Endodermal cell (in vitro differentiated cells): Measurements from ENCODE around the gene GALR2. TPM values are rescaled to one million over a fixed set of nuclear protein-coding genes. Genes with fewer than 3 reads are reported as not detected.

Experiments used
- DNase-seq: peaks from one replicate; pipeline ENCODE4 v3.0.0-alpha.2; 2017
- H3K27ac ChIP-seq: 2 replicates; pipeline ENCODE4 v1.5.1; 2013; ENCODE audit warnings: mild to moderate bottlenecking, low read depth, low read length, moderate library complexity
- H3K27me3 ChIP-seq: 2 replicates; pipeline ENCODE4 v1.6.1; 2013; ENCODE audit warnings: mild to moderate bottlenecking, low read length, moderate library complexity; ENCODE audit not compliant: insufficient read depth, control insufficient read depth, poor library complexity, severe bottlenecking
- H3K36me3 ChIP-seq: 2 replicates; pipeline ENCODE4 v1.7.0; 2013; ENCODE audit warnings: mild to moderate bottlenecking, low read length, moderate library complexity; ENCODE audit not compliant: control insufficient read depth, insufficient read depth
- H3K4me1 ChIP-seq: one replicate; pipeline ENCODE4 v1.7.0; 2013; ENCODE audit warnings: low read length; ENCODE audit not compliant: control insufficient read depth, insufficient read depth
- H3K4me3 ChIP-seq: 2 replicates; pipeline ENCODE4 v1.5.1; 2013; ENCODE audit warnings: mild to moderate bottlenecking, low read length, moderate library complexity
- H3K9ac ChIP-seq: 2 replicates; pipeline ENCODE4 v1.6.1; 2013; ENCODE audit warnings: mild to moderate bottlenecking, low read length, moderate library complexity; ENCODE audit not compliant: poor library complexity, severe bottlenecking; ENCODE audit errors: extremely low read depth
- H3K9me3 ChIP-seq: 2 replicates; pipeline ENCODE4 v1.6.1; 2013; ENCODE audit warnings: mild to moderate bottlenecking, low read length, moderate library complexity; ENCODE audit not compliant: control insufficient read depth
- H3K27ac Mint-ChIP-seq: 2 replicates; pipeline ENCODE4 v1.8.0; 2020; ENCODE audit warnings: mixed read lengths
- H3K27me3 Mint-ChIP-seq: 2 replicates; pipeline ENCODE4 v1.8.0; 2021; ENCODE audit warnings: mild to moderate bottlenecking, mixed read lengths; ENCODE audit not compliant: insufficient read depth
- H3K36me3 Mint-ChIP-seq: 2 replicates; pipeline ENCODE4 v1.8.0; 2020; ENCODE audit warnings: low read depth, mixed read lengths
- H3K4me1 Mint-ChIP-seq: 2 replicates; pipeline ENCODE4 v1.8.0; 2020; ENCODE audit warnings: mixed read lengths
- H3K4me3 Mint-ChIP-seq: 2 replicates; pipeline ENCODE4 v1.8.0; 2020; ENCODE audit warnings: mild to moderate bottlenecking, moderate library complexity, mixed read lengths
- H3K9me3 Mint-ChIP-seq: 2 replicates; pipeline ENCODE4 v1.8.0; 2020; ENCODE audit warnings: mild to moderate bottlenecking, mixed read lengths
- WGBS, 2 experiments: methylation state at CpG; one replicate each; pipeline versions ENCODE4 v1.1.5 to v1.1.7; 2013; ENCODE audit warnings: missing lambda C conversion rate in 2 of 2, mixed read lengths in 1 of 2; ENCODE audit not compliant: insufficient coverage in 1 of 2, insufficient read length in 1 of 2; 5-methylcytosine and 5-hydroxymethylcytosine counted together
- microRNA-seq: library from miRNA; unstranded; fragments of <30 nt; microRNA quantifications from one replicate; pipeline ENCODE4 v1.2.0, GENCODE V29; 2020; ENCODE audit warnings: borderline microRNAs expressed
- total RNA-seq, 2 donors: library from RNA; stranded (reverse); fragmentation: NEBNext Ultra II Directional in 1 of 2; extraction: Animal tissue kit (Norgen Biotek cat#: 25700) in 1 of 2; gene quantifications; 2 replicates in 1 of 2; 3 replicates in 1 of 2; pipeline ENCODE4 v1.2.1, GENCODE V29; 2021
- TF ChIP-seq, protein P1 (sequence below): fragments of 200-600 bp; sonication (generic); conservative IDR thresholded peaks from 2 replicates; pipeline ENCODE4 v1.5.0; 2021; ENCODE audit warnings: antibody characterized with exemption, mild to moderate bottlenecking

GALR2 gene
- total RNA-seq, 2 donors from 2014 or later: not detected

DNA sequence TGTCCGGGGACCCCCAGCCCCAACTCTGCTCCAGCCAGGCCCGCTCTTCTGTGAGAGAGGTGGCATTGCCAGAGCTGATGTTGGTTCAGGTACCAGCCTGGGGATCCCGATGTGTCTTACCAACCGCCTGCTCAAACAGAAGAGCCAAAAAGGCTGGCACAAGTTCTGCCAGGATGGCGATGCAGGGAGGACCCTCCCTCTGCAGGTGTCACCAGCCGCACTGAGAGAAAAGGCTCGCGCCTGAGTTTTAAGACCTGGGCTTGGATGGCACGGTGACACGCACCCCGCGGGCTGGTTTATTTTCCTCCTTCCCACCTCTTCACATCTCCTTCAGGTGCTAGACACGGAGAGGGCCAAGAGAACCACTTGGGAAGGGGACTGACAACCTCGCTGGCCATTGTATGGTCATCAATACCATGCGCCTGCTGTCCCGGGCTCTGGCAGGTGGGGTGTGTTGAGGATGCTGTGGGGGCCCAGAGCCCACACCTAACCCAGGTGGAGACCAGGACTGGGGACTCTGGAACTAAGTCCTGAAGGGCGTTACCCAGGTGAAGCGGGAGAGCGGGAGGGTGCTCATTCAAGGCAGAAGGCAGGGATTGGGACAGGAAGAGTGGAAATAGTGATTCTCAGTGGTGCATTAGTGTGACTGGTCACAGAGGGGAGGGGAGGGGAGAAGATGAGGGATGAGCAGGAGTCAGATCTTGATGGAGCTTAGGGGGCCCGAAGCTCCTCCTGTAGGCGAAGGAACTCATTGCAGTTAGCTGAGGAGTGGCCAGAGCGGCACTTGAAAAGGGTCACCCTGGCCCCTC is 50.2 kb downstream of the GALR2 start:
- Histone ChIP-seq H3K4me3 (no peak overlapping the region), H3K36me3 (no peaks in the 10 kb centered on the region), H3K27me3 (no peaks in the 10 kb centered on the region), H3K9me3 (no peaks in the 10 kb centered on the region), H3K4me1 (no peaks in the 10 kb centered on the region), H3K9ac (no peak overlapping the region), H3K27ac (no peak overlapping the region)
- Mint-ChIP-seq H3K36me3 (no peaks in the 10 kb centered on the region), H3K4me3 (no peak overlapping the region), H3K4me1 (peaks cover 7% of the 10 kb centered on the region), H3K27ac (no peak overlapping the region), H3K9me3 (no peaks in the 10 kb centered on the region), H3K27me3 (peaks cover 23% of the 10 kb centered on the region)
- 85 to 96% methylated on average over 11 to 22 of the region's 22 CpGs for WGBS, 2 experiments
- TF ChIP-seq, protein P1, sequence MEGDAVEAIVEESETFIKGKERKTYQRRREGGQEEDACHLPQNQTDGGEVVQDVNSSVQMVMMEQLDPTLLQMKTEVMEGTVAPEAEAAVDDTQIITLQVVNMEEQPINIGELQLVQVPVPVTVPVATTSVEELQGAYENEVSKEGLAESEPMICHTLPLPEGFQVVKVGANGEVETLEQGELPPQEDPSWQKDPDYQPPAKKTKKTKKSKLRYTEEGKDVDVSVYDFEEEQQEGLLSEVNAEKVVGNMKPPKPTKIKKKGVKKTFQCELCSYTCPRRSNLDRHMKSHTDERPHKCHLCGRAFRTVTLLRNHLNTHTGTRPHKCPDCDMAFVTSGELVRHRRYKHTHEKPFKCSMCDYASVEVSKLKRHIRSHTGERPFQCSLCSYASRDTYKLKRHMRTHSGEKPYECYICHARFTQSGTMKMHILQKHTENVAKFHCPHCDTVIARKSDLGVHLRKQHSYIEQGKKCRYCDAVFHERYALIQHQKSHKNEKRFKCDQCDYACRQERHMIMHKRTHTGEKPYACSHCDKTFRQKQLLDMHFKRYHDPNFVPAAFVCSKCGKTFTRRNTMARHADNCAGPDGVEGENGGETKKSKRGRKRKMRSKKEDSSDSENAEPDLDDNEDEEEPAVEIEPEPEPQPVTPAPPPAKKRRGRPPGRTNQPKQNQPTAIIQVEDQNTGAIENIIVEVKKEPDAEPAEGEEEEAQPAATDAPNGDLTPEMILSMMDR: peak; percentile 76
- DNase-seq: peak; percentile 91

DNA sequence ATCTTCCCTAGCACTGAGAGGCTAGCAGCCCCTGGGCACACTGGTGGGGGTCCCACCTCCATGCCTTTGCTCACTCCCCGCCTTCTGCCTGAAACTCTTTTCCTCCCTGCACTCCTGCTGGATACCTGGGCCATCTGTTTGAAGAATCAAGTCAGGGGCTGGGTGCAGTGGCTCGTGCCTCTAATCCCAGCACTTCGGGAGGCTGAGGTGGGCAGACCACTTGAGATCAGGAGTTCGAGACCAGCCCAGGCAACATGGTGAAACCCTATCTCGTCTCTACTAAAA is 50.8 kb downstream of the GALR2 start:
- Mint-ChIP-seq H3K4me1 (peaks cover 7% of the 10 kb centered on the region), H3K4me3 (no peak overlapping the region), H3K27me3 (peaks cover 28% of the 10 kb centered on the region), H3K36me3 (no peaks in the 10 kb centered on the region), H3K27ac (no peak overlapping the region), H3K9me3 (no peaks in the 10 kb centered on the region)
- 87 to 94% methylated on average over 3 to 5 of the region's 5 CpGs for WGBS, 2 experiments
- Histone ChIP-seq H3K27ac (no peak overlapping the region), H3K9me3 (no peaks in the 10 kb centered on the region), H3K9ac (no peak overlapping the region), H3K4me3 (no peak overlapping the region), H3K27me3 (no peaks in the 10 kb centered on the region), H3K36me3 (no peaks in the 10 kb centered on the region), H3K4me1 (no peaks in the 10 kb centered on the region)
- TF ChIP-seq, protein P1: no peak
- no peak for DNase-seq

DNA sequence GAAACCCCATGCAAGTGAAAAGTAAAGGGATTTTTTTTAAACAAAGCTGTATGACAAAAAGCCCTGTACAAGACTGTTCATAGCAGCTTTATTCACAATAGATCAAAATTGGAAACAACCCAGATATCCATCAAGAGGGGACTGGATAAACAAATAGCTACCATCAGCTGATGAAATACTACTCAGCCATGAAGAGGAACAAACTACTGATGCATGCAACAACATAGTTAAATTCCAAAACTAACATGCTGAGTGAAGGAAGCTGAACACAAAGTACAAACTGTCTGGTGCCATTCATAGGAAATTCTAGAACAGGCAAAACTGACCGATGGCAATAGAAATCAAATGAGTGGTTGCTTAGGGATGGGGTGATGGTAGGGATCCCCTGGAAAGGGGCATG is 51.3 kb downstream of the GALR2 start:
- Histone ChIP-seq H3K4me1 (no peaks in the 10 kb centered on the region), H3K9me3 (no peaks in the 10 kb centered on the region), H3K4me3 (no peak overlapping the region), H3K27me3 (no peaks in the 10 kb centered on the region), H3K36me3 (no peaks in the 10 kb centered on the region), H3K27ac (no peak overlapping the region), H3K9ac (no peak overlapping the region)
- Mint-ChIP-seq H3K4me3 (no peak overlapping the region), H3K27ac (no peak overlapping the region), H3K4me1 (peaks cover 13% of the 10 kb centered on the region), H3K36me3 (no peaks in the 10 kb centered on the region), H3K27me3 (peaks cover 34% of the 10 kb centered on the region), H3K9me3 (no peaks in the 10 kb centered on the region)
- no peak for DNase-seq
- TF ChIP-seq, protein P1: no peak
- WGBS, 2 experiments: 93 to 96% methylated on average over 1 of the region's 1 CpG

Small RNAs within 50 kb of the gene (microRNA-seq; reads per million reads assigned to microRNA genes)
- 1.2 reads per million for gene MIR6868

Other genes starting within 250 kb of the GALR2 start
- 1 to 10 TPM; 6.3 to 6.4 TPM for gene UNC13D, start 230.4 kb upstream of the GALR2 start, total RNA-seq
- gene WBP2, start 219.4 kb upstream of the GALR2 start, total RNA-seq: 10 to 100 TPM; 74.3 to 82.7 TPM
- gene TRIM47, start 196.2 kb upstream of the GALR2 start, total RNA-seq: 1 to 10 TPM; 1.6 to 2.7 TPM
- gene TRIM65, start 177.8 kb upstream of the GALR2 start, total RNA-seq: 10 to 100 TPM; 27.4 to 35.3 TPM
- 100 to 1,000 TPM; 103 to 118 TPM for gene MRPL38, start 169.9 kb upstream of the GALR2 start, total RNA-seq
- gene FBF1, start 133.7 kb upstream of the GALR2 start, total RNA-seq: 10 to 100 TPM; 25.9 to 39.1 TPM
- 10 to 100 TPM; 28.6 to 37.1 TPM for gene ACOX1, start 95.6 kb upstream of the GALR2 start, total RNA-seq
- 10 to 100 TPM; 12.1 to 15.3 TPM for gene TEN1, start 95.5 kb upstream of the GALR2 start, total RNA-seq
- gene CDK3, start 73.9 kb upstream of the GALR2 start, total RNA-seq: 10 to 100 TPM in 1 of 2 donors, 1 to 10 TPM in 1; 7.3 to 11.7 TPM
- under 1 TPM; 0.20 to 0.51 TPM for gene EVPL, start 47.5 kb upstream of the GALR2 start, total RNA-seq
- gene SRP68, start 2.3 kb upstream of the GALR2 start, total RNA-seq: 10 to 100 TPM; 73.9 to 78.0 TPM
- gene ZACN, start 4.4 kb downstream of the GALR2 start, total RNA-seq: under 1 TPM in 1 of 2 donors, not detected in 1; 0.09 TPM
- 100 to 1,000 TPM; 159 to 187 TPM for gene EXOC7, start 29.0 kb downstream of the GALR2 start, total RNA-seq
- 10 to 100 TPM; 17.8 to 23.6 TPM for gene FOXJ1, start 66.5 kb downstream of the GALR2 start, total RNA-seq
- 10 to 100 TPM in 1 of 2 donors, 1 to 10 TPM in 1; 9.6 to 11.2 TPM for gene RNF157, start 165.7 kb downstream of the GALR2 start, total RNA-seq
- 10 to 100 TPM; 36.0 to 46.0 TPM for gene UBALD2, start 190.6 kb downstream of the GALR2 start, total RNA-seq
- 1 to 10 TPM; 3.5 to 5.0 TPM for gene QRICH2, start 233.5 kb downstream of the GALR2 start, total RNA-seq